AG04450 (cell line): Measurements from ENCODE around the gene CCL4. TPM values are rescaled to one million over a fixed set of nuclear protein-coding genes. Genes with fewer than 3 reads are reported as not detected.
"Not testable (repeated sequence)": the region's sequence is repeated elsewhere in the genome, so short reads cannot be mapped to it uniquely, and the experiment has no call there.

Source experiments
- CTCF ChIA-PET: fragments of 300-600, 350-600 bp; formaldehyde crosslinking; extraction: SDS; loops from one replicate; lab custom pipeline; 2022; ENCODE audit warnings: antibody characterized with exemption, inconsistent platforms; lab: Charles Lee
- POLR2A ChIA-PET: fragments of 350-600 bp; formaldehyde crosslinking; extraction: SDS; loops from one replicate; lab custom pipeline; 2021; ENCODE audit warnings: antibody characterized with exemption, inconsistent platforms; lab: Yijun Ruan, JAX
- DNase-seq: peaks from one replicate; pipeline ENCODE4 v3.0.0-alpha.2; 2011; ENCODE audit warnings: low read depth, low spot score
- H3K27ac ChIP-seq: one replicate; pipeline ENCODE4 v1.5.1; 2012; ENCODE audit warnings: low read depth, low read length, control low read depth
- H3K27me3 ChIP-seq: one replicate; pipeline ENCODE4 v1.6.0; 2012; ENCODE audit warnings: low read length; ENCODE audit not compliant: control insufficient read depth, insufficient read depth
- H3K4me3 ChIP-seq: 2 replicates; pipeline ENCODE4 v1.5.1; 2011; ENCODE audit warnings: mild to moderate bottlenecking, low read depth, low read length, control low read depth
- H3K9me3 ChIP-seq: 2 replicates; pipeline ENCODE4 v1.5.1; 2012; ENCODE audit warnings: low read length; ENCODE audit not compliant: control insufficient read depth, insufficient read depth
- CTCF ChIP-seq: IDR thresholded peaks from 2 replicates; pipeline ENCODE4 v1.5.1; 2011; ENCODE audit warnings: low read depth, low read length, control low read depth, inconsistent platforms
- polyA plus RNA-seq: library from polyadenylated mRNA; depleted of rRNA; stranded (reverse); fragments of >200 nt; gene quantifications from 2 replicates; pipeline ENCODE4 v1.2.3, GENCODE V29; 2011

Gene CCL4
- polyA plus RNA-seq, 1 experiment, result not detected

- ChIA-PET CTCF (no interaction called here), POLR2A (no interaction called here)
- Histone ChIP-seq H3K27ac (no peak overlapping the region), H3K9me3 (no peaks in the 10 kb centered on the region), H3K27me3 (peaks cover 2% of the 10 kb centered on the region), H3K4me3 (no peak overlapping the region)
- no peak for DNase-seq
- no peak for TF ChIP-seq CTCF
Measured at GRCh38 chr17:36070427-36070826, 33.2 kb upstream of the CCL4 start.

- no peak for TF ChIP-seq CTCF
- no peak for DNase-seq
- H3K27me3 ChIP-seq, result peaks cover 2% of the 10 kb centered on the region
- H3K27ac ChIP-seq, result no peak overlapping the region
- H3K4me3 ChIP-seq, result no peak overlapping the region
- ChIA-PET CTCF (interaction anchor here (1.0 to 2.5 kb wide), 5 partner anchors 12 to 102 kb away, joined by 3 to 20 read pairs (median 5); no protein-coding TSS in a partner anchor), POLR2A (no interaction called here)
- no peaks in the 10 kb centered on the region for H3K9me3 ChIP-seq
Measured at GRCh38 chr17:36071751-36072150, 31.9 kb upstream of the CCL4 start.

DNA sequence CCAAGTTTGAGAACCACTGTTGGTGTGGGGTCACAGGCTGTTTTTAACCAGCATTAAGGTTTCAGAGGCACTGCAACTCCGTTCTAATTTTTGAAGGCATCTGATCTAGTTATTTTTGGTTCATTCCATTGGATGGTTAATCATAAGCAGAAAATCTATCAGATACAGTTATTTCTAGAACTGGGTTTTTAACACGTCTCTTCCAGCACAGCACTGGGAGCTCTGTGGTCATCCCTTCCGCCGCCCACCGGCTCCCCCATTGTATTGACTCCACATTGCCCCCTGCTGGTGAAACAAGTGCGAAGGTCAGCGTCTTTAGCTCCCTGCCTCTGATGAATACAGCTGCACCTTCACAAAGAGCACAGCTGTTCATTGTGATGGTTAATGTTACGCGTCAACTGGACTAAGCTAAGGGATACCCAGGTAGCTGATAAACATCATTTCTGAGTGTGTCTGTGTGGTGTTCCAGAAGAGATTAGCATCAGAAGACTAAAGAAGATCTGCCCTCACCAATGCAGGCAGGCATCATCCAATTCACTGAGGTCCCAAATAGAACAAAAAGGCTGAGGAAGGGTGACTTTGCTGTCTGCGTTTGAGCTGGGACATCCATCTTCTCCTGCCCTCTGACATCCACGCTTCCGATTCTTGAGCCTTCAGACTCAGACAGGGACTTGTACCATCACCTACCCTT lies 31.1 kb upstream of the CCL4 start:
- CTCF ChIA-PET, result interaction anchor here (0.6 to 2.5 kb wide), 12 partner anchors 9 to 103 kb away, joined by 3 to 20 read pairs (median 3); partner anchors contain the start of gene CCL18

GRCh38 chr17:36074365-36074764 lies 29.3 kb upstream of the CCL4 start:
- Histone ChIP-seq H3K27ac (no peak overlapping the region), H3K27me3 (peaks cover 2% of the 10 kb centered on the region), H3K9me3 (no peaks in the 10 kb centered on the region), H3K4me3 (no peak overlapping the region)
- no peak for DNase-seq
- no peak for TF ChIP-seq CTCF
- CTCF ChIA-PET, result interaction anchor here (0.8 kb wide), 1 partner anchor 102 kb away, joined by 3 read pairs; no protein-coding TSS in a partner anchor
- POLR2A ChIA-PET, result no interaction called here

More for the DNA sequence above, 31.1 kb upstream of the CCL4 start:
- no peak overlapping the region for H3K27ac ChIP-seq
- H3K4me3 ChIP-seq, result no peak overlapping the region
- H3K27me3 ChIP-seq, result peaks cover 2% of the 10 kb centered on the region
- peak; percentile 53 for TF ChIP-seq CTCF
- POLR2A ChIA-PET, result no interaction called here
- no peak for DNase-seq
- H3K9me3 ChIP-seq, result no peaks in the 10 kb centered on the region

DNA sequence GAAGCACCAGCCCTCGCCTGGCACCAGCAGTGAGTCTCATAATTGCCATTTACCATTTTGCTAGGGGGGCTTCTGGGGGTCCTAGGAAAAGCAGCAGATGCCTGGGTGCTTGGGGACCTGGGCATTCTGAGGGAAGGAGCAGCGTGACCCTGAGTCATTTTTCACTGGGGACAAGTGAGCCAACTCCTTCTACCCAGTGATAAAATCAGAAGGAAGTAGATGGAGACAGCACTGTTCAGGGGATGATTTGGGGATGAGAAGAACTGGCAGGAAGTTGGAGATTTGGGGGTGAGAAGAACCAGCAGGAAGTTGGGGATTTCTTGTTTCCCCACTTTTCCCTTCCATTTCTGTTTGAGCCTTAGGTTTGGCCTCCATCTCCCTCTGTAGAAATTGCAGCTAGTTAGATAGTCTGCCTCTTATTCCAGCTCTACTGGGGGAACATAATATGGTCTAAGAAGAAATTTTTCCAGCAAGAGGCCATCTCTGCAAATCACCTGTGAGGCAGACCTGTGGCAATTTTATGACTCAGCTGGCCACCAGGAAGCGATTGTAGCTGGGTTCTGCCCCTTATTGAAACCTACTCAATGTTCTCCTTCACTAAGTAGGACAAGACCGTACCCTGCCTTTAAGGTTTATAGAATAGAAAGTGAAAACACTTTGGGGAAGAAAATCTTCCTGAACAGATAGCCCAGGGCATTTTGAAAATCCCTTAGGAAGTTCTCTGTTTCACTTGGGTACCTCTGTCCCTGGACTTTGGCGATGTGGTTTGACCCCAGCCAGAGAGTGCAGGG lies 21.8 kb upstream of the CCL4 start:
- DNase-seq, H3K27me3 ChIP-seq, H3K4me3 ChIP-seq, H3K27ac ChIP-seq, H3K9me3 ChIP-seq, CTCF ChIA-PET, POLR2A ChIA-PET: not testable (repeated sequence)

DNA sequence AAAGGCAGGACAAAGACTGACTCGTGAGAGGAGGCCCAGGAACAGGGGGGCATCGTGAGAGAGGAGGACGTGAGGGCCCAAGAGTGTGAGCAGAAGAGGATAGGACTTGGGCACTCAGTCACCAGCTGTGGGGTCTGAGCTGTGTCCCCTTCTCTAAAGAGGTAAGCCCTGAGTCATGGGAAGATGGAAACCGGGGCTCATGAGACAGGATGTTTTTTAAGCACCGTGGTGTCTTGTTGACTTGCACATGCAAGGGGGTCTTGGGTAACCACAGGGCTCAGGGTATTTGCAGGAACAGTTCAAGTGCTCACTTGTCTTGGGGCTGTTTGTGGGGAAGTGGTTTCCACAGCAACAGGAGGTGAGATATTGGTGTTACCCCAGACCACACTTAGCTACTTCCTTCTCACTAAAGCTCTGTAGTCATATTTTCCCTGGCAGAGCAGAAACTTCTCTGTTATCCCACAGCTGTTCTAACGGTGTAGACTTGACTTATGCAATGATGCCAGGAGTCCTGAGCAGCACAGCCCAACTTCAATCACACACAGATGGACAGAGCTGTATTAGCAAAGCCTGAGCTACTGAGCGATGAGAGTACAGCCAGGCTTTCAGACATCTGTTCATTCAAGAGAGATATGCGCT lies 21.0 kb upstream of the CCL4 start:
- H3K27ac ChIP-seq, H3K27me3 ChIP-seq, CTCF ChIA-PET, H3K9me3 ChIP-seq, DNase-seq, POLR2A ChIA-PET, H3K4me3 ChIP-seq: not testable (repeated sequence)

- POLR2A ChIA-PET, H3K27ac ChIP-seq, H3K4me3 ChIP-seq, CTCF ChIA-PET, H3K27me3 ChIP-seq, DNase-seq, H3K9me3 ChIP-seq: not testable (repeated sequence)
Measured at GRCh38 chr17:36083691-36084090, 19.9 kb upstream of the CCL4 start.
